MM.1S (cell line): ENCODE data around the gene PRKAR2B.

Experiments used
- CTCF ChIP-seq: fragments of 300-600 bp; sonication (generic); IDR thresholded peaks from 2 replicates; pipeline ENCODE4 v1.5.1; 2016; ENCODE audit warnings: antibody characterized with exemption, low read length, mixed read lengths
- EZH2 ChIP-seq: fragments of 300-600 bp; sonication (generic); optimal IDR thresholded peaks from 2 replicates; pipeline ENCODE3; 2017; ENCODE audit warnings: low read depth, mild to moderate bottlenecking, antibody characterized with exemption, low read length, mixed read lengths
- EZH2phosphoT487 ChIP-seq: fragments of 300-600 bp; sonication (generic); IDR thresholded peaks from 2 replicates; pipeline ENCODE4 v1.6.1; 2018; ENCODE audit warnings: antibody characterized with exemption, low read length

GRCh38 chr7:107023522-107024151 lies 20.9 kb upstream of the PRKAR2B start:
- TF ChIP-seq EZH2 (no peak), EZH2phosphoT487 (no peak), CTCF (no peak)
